NCI-H748 treated with DMSO at 0.1 percent for 48 hours (cell line): ENCODE data around the gene TSSK6.

Source experiments
- DNase-seq: peaks from one replicate; lab custom pipeline; 2025; lab: John Stamatoyannopoulos, UW

The TSSK6 gene

GRCh38 chr19:19530889-19531288, 15.5 kb upstream of the TSSK6 start:
- DNase-seq = no peak

- no peak for DNase-seq
Measured at GRCh38 chr19:19530423-19530804, 15.1 kb upstream of the TSSK6 start.

GRCh38 chr19:19529783-19530422, 14.6 kb upstream of the TSSK6 start:
- no peak for DNase-seq

GRCh38 chr19:19528721-19529490, 13.6 kb upstream of the TSSK6 start, which contains the start of gene YJEFN3:
TSS of gene YJEFN3 (plus strand) at chr19:19528911. CDS start at chr19:19528933, 22 bp downstream.
- DNase-seq = peak; percentile 30

GRCh38 chr19:19527674-19528625, 12.6 kb upstream of the TSSK6 start:
- DNase-seq = no peak

- DNase-seq = no peak
Measured at GRCh38 chr19:19527371-19527656, 12.0 kb upstream of the TSSK6 start.

- DNase-seq = no peak
Measured at GRCh38 chr19:19526581-19527370, 11.4 kb upstream of the TSSK6 start.

- DNase-seq = no peak
Measured at GRCh38 chr19:19525611-19526380, 10.4 kb upstream of the TSSK6 start.

- no peak for DNase-seq
Measured at GRCh38 chr19:19524053-19524452, 8.7 kb upstream of the TSSK6 start.

- no peak for DNase-seq
Measured at GRCh38 chr19:19523177-19523576, 7.8 kb upstream of the TSSK6 start.

GRCh38 chr19:19520989-19521388, 5.6 kb upstream of the TSSK6 start:
- no peak for DNase-seq

- no peak for DNase-seq
Measured at GRCh38 chr19:19517235-19517619, 1.9 kb upstream of the TSSK6 start.

GRCh38 chr19:19515642-19516519, 533 bp upstream of the TSSK6 start, which contains the start of gene NDUFA13:
TSS of gene NDUFA13 (plus strand) at chr19:19516225. CDS start at chr19:19516239, 14 bp downstream.
- DNase-seq = peak; percentile 85

- no peak for DNase-seq
Measured at GRCh38 chr19:19514215-19514657, 1.1 kb downstream of the TSSK6 start.

GRCh38 chr19:19513682-19514081, 1.7 kb downstream of the TSSK6 start:
- DNase-seq = no peak

GRCh38 chr19:19510432-19510831, 4.9 kb downstream of the TSSK6 start:
- no peak for DNase-seq

GRCh38 chr19:19508217-19508616, 7.1 kb downstream of the TSSK6 start:
- no peak for DNase-seq

- DNase-seq = no peak
Measured at GRCh38 chr19:19507354-19507753, 8.0 kb downstream of the TSSK6 start.

- DNase-seq = no peak
Measured at GRCh38 chr19:19506592-19506991, 8.8 kb downstream of the TSSK6 start.
